PC-3 (cell line): ENCODE measurements around the gene ERBB4. TPM values are rescaled to one million over a fixed set of nuclear protein-coding genes. Genes with fewer than 3 reads are reported as not detected.

Experiments
- ATAC-seq: fragments of 200-7000 bp; cut with Tn5 transposase; 2 replicates; pipeline ENCODE4 v1.9.1; 2020; ENCODE audit warnings: mild to moderate bottlenecking, moderate library complexity
- BruUV-seq: library from RNA; stranded (reverse); fragments of 400-500 nt; replicated peaks from 2 replicates; lab custom pipeline; 2021; lab: Mats Ljungman, UMichigan
- CTCF ChIA-PET: fragments of 300-600 bp; sonication (Branson Sonifier 250); formaldehyde crosslinking; loops from one replicate; lab custom pipeline; 2022; ENCODE audit warnings: antibody characterized with exemption; lab: Charles Lee
- POLR2A ChIA-PET: fragments of 300-600 bp; sonication (Branson Sonifier 250); formaldehyde crosslinking; loops from one replicate; lab custom pipeline; 2022; ENCODE audit warnings: antibody characterized with exemption; ENCODE audit not compliant: unreplicated experiment; lab: Charles Lee
- DNase-seq: peaks from one replicate; pipeline ENCODE4 v3.0.0-alpha.2; 2015
- H2AFZ ChIP-seq: fragments of 300-600 bp; sonication (generic); 2 replicates; pipeline ENCODE4 v1.6.0; 2016; ENCODE audit warnings: antibody characterized with exemption, low read length
- H3F3A ChIP-seq: fragments of 300-600 bp; sonication (generic); one replicate; pipeline ENCODE4 v1.6.0; 2017; ENCODE audit warnings: antibody characterized with exemption, low read length, control low read depth, mild to moderate bottlenecking; ENCODE audit not compliant: unreplicated experiment
- H3K27ac ChIP-seq: fragments of 300-600 bp; sonication (generic); 2 replicates; pipeline ENCODE4 v1.5.1; 2016; ENCODE audit warnings: mild to moderate bottlenecking, low read length
- H3K27me3 ChIP-seq: fragments of 300-600 bp; sonication (generic); 2 replicates; pipeline ENCODE4 v1.6.1; 2016; ENCODE audit warnings: low read length, mixed read lengths
- H3K36me3 ChIP-seq: fragments of 300-600 bp; sonication (generic); 2 replicates; pipeline ENCODE4 v1.6.1; 2016; ENCODE audit warnings: low read depth, mixed run types, low read length, mixed read lengths
- H3K4me1 ChIP-seq: fragments of 300-600 bp; sonication (generic); 2 replicates; pipeline ENCODE4 v1.5.1; 2016; ENCODE audit warnings: low read length; ENCODE audit not compliant: insufficient read depth
- H3K4me2 ChIP-seq: fragments of 300-600 bp; sonication (generic); 2 replicates; pipeline ENCODE4 v1.6.0; 2016; ENCODE audit warnings: low read length
- H3K4me3 ChIP-seq: fragments of 300-600 bp; sonication (generic); 2 replicates; pipeline ENCODE4 v1.5.1; 2016; ENCODE audit warnings: mild to moderate bottlenecking, low read length, mixed read lengths
- H3K79me2 ChIP-seq: fragments of 300-600 bp; sonication (generic); 2 replicates; pipeline ENCODE4 v1.6.1; 2017; ENCODE audit warnings: low read length, mixed read lengths
- H3K9ac ChIP-seq: fragments of 300-600 bp; sonication (generic); 2 replicates; pipeline ENCODE4 v1.6.0; 2016; ENCODE audit warnings: mild to moderate bottlenecking, low read length
- H3K9me2 ChIP-seq: fragments of 300-600 bp; sonication (generic); replicated peaks from 2 replicates; pipeline ENCODE4 v1.6.1; 2016; ENCODE audit warnings: mixed run types, low read length, mixed read lengths
- H3K9me3 ChIP-seq: fragments of 300-600 bp; sonication (generic); 2 replicates; pipeline ENCODE4 v1.6.1; 2016; ENCODE audit warnings: low read length, mixed read lengths
- H4K20me1 ChIP-seq: fragments of 300-600 bp; sonication (generic); 2 replicates; pipeline ENCODE4 v1.6.1; 2016; ENCODE audit warnings: low read length, mixed read lengths
- EZH2 ChIP-seq: fragments of 300-600 bp; sonication (generic); IDR thresholded peaks from one replicate; pipeline ENCODE4 v1.6.1; 2017; ENCODE audit warnings: antibody characterized with exemption, mild to moderate bottlenecking, low read length; ENCODE audit not compliant: unreplicated experiment
- EZH2phosphoT487 ChIP-seq: fragments of 300-600 bp; sonication (generic); IDR thresholded peaks from 2 replicates; pipeline ENCODE4 v1.6.1; 2018; ENCODE audit warnings: mild to moderate bottlenecking, antibody characterized with exemption, low read length, borderline replicate concordance
- intact Hi-C: fragments of 100-400 bp; cut with micrococcal nuclease; formaldehyde crosslinking; loops from 2 replicates; pipeline ENCODE4 v1.9.0; 2023
- total RNA-seq: library from RNA; depleted of rRNA; stranded (reverse); fragments of >200 nt; gene quantifications from 2 replicates; pipeline ENCODE4 v1.2.3, GENCODE V29; 2014
- TF ChIP-seq, protein P1 (sequence below): fragments of 300-600 bp; sonication (generic); conservative IDR thresholded peaks from 2 replicates; pipeline ENCODE4 v1.5.1; 2017; ENCODE audit warnings: antibody characterized with exemption, low read depth, mild to moderate bottlenecking, low read length

Gene ERBB4
- total RNA-seq, 1 experiment from 2014 or later = under 0.01 TPM

DNA sequence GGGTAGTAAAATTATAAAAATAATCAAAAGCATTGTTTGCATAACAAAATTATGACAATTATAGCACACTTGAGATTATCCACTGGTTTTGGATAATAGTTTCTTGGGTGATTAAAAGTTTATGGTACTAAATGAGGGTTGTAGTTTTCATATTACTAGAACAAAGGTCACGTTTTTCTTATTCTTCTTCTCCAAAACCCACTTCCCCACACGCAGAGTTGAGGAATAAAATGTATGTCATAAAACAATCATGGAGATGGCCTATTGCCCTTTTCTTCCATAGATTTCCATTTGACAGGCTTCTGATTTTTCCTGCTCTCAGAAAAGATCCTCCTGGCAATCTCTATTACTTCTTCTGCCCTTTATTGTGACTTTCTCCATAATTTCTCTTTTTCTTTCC, 863.9 kb downstream of the ERBB4 start:
- Histone ChIP-seq H3K79me2 (no peaks in the 10 kb centered on the region), H3K4me3 (no peak overlapping the region), H3F3A (no peaks in the 10 kb centered on the region), H3K9me2 (no peaks in the 10 kb centered on the region), H3K27me3 (no peaks in the 10 kb centered on the region), H3K4me1 (no peaks in the 10 kb centered on the region), H3K9me3 (no peaks in the 10 kb centered on the region), H3K36me3 (no peaks in the 10 kb centered on the region), H3K27ac (no peak overlapping the region), H2AFZ (no peak overlapping the region), H3K9ac (no peak overlapping the region), H3K4me2 (no peak overlapping the region), H4K20me1 (no peaks in the 10 kb centered on the region)
- TF ChIP-seq EZH2 (no peak), EZH2phosphoT487 (no peak)
- ChIA-PET CTCF (no interaction called here), POLR2A (no interaction called here)
- DNase-seq (no peak), ATAC-seq (no peak)
- intact Hi-C loops = no loop called here
- BruUV-seq = no TSS peak

DNA sequence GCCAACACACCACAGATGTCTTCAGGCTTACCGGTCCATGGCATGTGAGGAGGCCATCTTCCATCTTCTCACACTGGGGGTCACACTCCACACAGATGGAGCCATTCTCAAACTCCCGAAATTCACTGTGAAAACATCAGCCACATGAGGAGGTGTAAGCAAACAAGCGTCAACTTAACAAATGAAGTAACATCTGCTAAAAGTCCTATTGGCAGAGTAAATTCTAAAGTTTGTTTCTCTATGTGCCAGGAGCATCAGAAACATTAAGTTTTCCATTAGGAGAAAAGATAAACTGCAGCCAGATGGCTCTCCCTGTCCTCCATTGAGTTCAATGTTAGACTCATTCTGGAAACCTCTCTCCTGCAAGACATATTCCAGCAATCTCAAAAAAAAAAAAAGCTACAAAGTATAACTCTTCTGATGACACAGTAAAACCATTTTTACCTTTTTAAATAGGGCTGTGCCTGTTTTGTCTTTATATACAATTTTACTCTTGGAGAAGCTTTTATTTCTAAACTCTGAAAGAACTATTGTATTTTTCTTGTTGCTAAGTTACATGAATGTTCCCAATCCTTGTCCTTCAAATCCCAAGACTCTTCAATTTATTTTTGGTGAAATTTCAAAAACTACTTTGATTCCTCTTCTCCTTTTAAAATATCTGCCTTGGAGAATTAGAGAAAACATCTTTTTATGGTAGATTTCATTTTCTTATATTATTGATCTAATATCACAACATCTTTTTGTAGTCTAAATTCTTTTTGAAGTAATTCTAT, 865.3 kb downstream of the ERBB4 start:
- Histone ChIP-seq H3K27ac (no peak overlapping the region), H3K36me3 (no peaks in the 10 kb centered on the region), H3K4me2 (no peak overlapping the region), H3F3A (no peaks in the 10 kb centered on the region), H3K4me3 (no peak overlapping the region), H4K20me1 (no peaks in the 10 kb centered on the region), H3K27me3 (no peaks in the 10 kb centered on the region), H3K9me3 (no peaks in the 10 kb centered on the region), H3K4me1 (no peaks in the 10 kb centered on the region), H3K79me2 (no peaks in the 10 kb centered on the region), H2AFZ (no peak overlapping the region), H3K9me2 (no peaks in the 10 kb centered on the region), H3K9ac (no peak overlapping the region)
- intact Hi-C loops = no loop called here
- BruUV-seq = no TSS peak
- TF ChIP-seq EZH2phosphoT487 (no peak), EZH2 (no peak)
- TF ChIP-seq, protein P1, sequence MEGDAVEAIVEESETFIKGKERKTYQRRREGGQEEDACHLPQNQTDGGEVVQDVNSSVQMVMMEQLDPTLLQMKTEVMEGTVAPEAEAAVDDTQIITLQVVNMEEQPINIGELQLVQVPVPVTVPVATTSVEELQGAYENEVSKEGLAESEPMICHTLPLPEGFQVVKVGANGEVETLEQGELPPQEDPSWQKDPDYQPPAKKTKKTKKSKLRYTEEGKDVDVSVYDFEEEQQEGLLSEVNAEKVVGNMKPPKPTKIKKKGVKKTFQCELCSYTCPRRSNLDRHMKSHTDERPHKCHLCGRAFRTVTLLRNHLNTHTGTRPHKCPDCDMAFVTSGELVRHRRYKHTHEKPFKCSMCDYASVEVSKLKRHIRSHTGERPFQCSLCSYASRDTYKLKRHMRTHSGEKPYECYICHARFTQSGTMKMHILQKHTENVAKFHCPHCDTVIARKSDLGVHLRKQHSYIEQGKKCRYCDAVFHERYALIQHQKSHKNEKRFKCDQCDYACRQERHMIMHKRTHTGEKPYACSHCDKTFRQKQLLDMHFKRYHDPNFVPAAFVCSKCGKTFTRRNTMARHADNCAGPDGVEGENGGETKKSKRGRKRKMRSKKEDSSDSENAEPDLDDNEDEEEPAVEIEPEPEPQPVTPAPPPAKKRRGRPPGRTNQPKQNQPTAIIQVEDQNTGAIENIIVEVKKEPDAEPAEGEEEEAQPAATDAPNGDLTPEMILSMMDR = no peak
- ChIA-PET CTCF (no interaction called here), POLR2A (no interaction called here)
- ATAC-seq (no peak), DNase-seq (no peak)

DNA sequence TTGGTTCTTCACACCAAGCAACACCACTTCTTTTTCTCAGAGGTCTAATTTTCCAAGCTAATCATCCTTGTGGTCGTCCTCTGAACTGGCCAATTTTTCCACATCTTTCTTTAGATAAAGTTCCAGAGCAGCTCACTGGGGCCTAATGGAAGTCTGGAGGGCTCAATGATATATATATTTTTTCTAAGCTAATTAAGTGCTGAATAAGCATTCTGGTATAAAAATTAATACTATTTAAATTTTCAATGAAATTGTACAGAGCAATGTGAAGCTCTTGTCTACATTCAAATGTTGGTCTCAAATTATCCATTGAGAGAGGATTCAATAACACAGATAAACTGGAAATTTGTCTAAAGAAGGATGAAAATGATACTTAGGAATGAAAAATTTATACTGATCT, 866.6 kb downstream of the ERBB4 start:
- H3F3A ChIP-seq = no peaks in the 10 kb centered on the region
- ChIA-PET POLR2A (no interaction called here), CTCF (no interaction called here)
- no peaks in the 10 kb centered on the region for H3K9me3 ChIP-seq
- ATAC-seq = no peak
- TF ChIP-seq, protein P1 = no peak
- TF ChIP-seq EZH2 = no peak
- no peak for TF ChIP-seq EZH2phosphoT487
- H3K4me1 ChIP-seq = no peaks in the 10 kb centered on the region
- H3K79me2 ChIP-seq = no peaks in the 10 kb centered on the region
- H2AFZ ChIP-seq = no peak overlapping the region
- H3K9ac ChIP-seq = no peak overlapping the region
- no peaks in the 10 kb centered on the region for H3K36me3 ChIP-seq
- no peak for DNase-seq
- H3K9me2 ChIP-seq = no peaks in the 10 kb centered on the region
- intact Hi-C loops = no loop called here
- H4K20me1 ChIP-seq = no peaks in the 10 kb centered on the region
- no peak overlapping the region for H3K4me3 ChIP-seq
- H3K27me3 ChIP-seq = no peaks in the 10 kb centered on the region
- H3K27ac ChIP-seq = no peak overlapping the region
- no TSS peak for BruUV-seq
- H3K4me2 ChIP-seq = no peak overlapping the region
